Astrocyte (in vitro differentiated cells and primary cell): ENCODE measurements around the gene LRRC8D.

Source experiments
- EZH2 ChIP-seq: IDR thresholded peaks from 2 replicates; pipeline ENCODE4 v1.6.1; 2012; ENCODE audit warnings: mild to moderate bottlenecking, low read length, inconsistent platforms; ENCODE audit not compliant: insufficient read depth
- TF ChIP-seq, protein P1 (sequence below): IDR thresholded peaks from 2 replicates; pipeline ENCODE4 v1.5.1; 2011; ENCODE audit warnings: low read depth, mild to moderate bottlenecking, inconsistent platforms, low read length, moderate library complexity; ENCODE audit not compliant: insufficient read depth

DNA sequence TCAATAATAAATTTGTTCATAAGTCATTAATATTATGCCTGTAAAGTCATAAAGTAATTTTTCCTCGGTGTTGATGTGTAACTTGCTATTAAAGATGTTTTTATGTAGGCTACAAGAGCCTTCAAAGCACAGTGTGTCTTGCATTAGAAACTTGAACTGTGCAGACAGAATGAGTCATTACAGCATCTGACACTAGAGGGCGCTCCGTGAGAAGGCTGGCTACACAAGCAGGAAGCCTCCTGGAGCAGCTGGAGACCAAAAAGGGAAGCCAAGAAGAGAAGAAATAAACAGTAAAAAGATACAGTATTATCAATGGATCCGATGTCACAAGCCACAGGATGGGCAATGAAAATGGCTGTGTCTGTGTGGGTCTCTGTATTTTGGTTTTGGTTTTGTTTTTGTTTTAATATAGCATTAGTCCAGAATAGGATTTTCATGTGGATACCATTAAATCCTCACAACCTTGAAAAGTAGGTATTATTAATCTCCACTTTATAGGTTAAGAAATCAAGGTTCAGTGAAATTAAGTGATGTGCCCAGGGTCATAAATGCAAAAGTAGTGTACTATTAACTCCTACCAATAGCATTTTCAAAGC lies 16.1 kb upstream of the LRRC8D start:
- TF ChIP-seq, protein P1, sequence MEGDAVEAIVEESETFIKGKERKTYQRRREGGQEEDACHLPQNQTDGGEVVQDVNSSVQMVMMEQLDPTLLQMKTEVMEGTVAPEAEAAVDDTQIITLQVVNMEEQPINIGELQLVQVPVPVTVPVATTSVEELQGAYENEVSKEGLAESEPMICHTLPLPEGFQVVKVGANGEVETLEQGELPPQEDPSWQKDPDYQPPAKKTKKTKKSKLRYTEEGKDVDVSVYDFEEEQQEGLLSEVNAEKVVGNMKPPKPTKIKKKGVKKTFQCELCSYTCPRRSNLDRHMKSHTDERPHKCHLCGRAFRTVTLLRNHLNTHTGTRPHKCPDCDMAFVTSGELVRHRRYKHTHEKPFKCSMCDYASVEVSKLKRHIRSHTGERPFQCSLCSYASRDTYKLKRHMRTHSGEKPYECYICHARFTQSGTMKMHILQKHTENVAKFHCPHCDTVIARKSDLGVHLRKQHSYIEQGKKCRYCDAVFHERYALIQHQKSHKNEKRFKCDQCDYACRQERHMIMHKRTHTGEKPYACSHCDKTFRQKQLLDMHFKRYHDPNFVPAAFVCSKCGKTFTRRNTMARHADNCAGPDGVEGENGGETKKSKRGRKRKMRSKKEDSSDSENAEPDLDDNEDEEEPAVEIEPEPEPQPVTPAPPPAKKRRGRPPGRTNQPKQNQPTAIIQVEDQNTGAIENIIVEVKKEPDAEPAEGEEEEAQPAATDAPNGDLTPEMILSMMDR: peak; percentile 97
- TF ChIP-seq EZH2: no peak
